Esophagus (tissue), 2 donors: ENCODE results near the gene RUNDC3A. TPM values are rescaled to one million over a fixed set of nuclear protein-coding genes. Genes with fewer than 3 reads are reported as not detected.
A peak's percentile ranks its signal among the peaks of the same experiment; 100 is the strongest.

Experiments
- H3K27ac ChIP-seq, 2 donors: one replicate each; pipeline ENCODE4 v1.5.1; 2013; ENCODE audit warnings: low read depth in 2 of 2, mild to moderate bottlenecking in 2 of 2, inconsistent platforms in 1 of 2, low read length in 1 of 2, moderate library complexity in 1 of 2
- H3K27me3 ChIP-seq, 2 donors: one replicate each; pipeline ENCODE4 v1.6.1; 2013; ENCODE audit warnings: low read length in 2 of 2, control low read depth in 1 of 2, mild to moderate bottlenecking in 1 of 2; ENCODE audit not compliant: insufficient read depth in 2 of 2, control insufficient read depth in 1 of 2
- H3K36me3 ChIP-seq, 2 donors: one replicate each; pipeline ENCODE4 v1.6.1; 2013; ENCODE audit warnings: low read length in 1 of 2; ENCODE audit not compliant: control insufficient read depth in 2 of 2, insufficient read depth in 2 of 2
- H3K4me1 ChIP-seq, 2 donors: one replicate each; pipeline ENCODE4 v1.6.1; 2013; ENCODE audit warnings: low read length in 1 of 2; ENCODE audit not compliant: control insufficient read depth in 2 of 2, insufficient read depth in 2 of 2
- H3K4me3 ChIP-seq, 2 donors: one replicate each; pipeline ENCODE4 v1.5.1; 2013; ENCODE audit warnings: low read length in 2 of 2, mild to moderate bottlenecking in 2 of 2, low read depth in 1 of 2, moderate library complexity in 1 of 2
- H3K9me3 ChIP-seq, 2 donors: one replicate each; pipeline ENCODE4 v1.6.1; 2013; ENCODE audit warnings: mild to moderate bottlenecking in 2 of 2, low read depth in 1 of 2, low read length in 1 of 2, moderate library complexity in 1 of 2; ENCODE audit not compliant: control insufficient read depth in 2 of 2, insufficient read depth in 1 of 2
- WGBS, 2 donors: extraction: QIAGEN DNeasy Blood & Tissue Kit; methylation state at CpG; one replicate each; pipeline ENCODE4 v1.1.7; 2013; 5-methylcytosine and 5-hydroxymethylcytosine counted together
- polyA plus RNA-seq, 2 donors: library from polyadenylated mRNA; stranded (reverse); fragments of 200-250 nt; gene quantifications; one replicate each; pipeline ENCODE4 v1.2.3, GENCODE V29; 2013
- donor health status: healthy with polysubstance abuse.
- donor health status: Bipolar disorder and iron deficiency.

RUNDC3A gene
- polyA plus RNA-seq, 2 donors, result 0.77 to 0.88 TPM

DNA sequence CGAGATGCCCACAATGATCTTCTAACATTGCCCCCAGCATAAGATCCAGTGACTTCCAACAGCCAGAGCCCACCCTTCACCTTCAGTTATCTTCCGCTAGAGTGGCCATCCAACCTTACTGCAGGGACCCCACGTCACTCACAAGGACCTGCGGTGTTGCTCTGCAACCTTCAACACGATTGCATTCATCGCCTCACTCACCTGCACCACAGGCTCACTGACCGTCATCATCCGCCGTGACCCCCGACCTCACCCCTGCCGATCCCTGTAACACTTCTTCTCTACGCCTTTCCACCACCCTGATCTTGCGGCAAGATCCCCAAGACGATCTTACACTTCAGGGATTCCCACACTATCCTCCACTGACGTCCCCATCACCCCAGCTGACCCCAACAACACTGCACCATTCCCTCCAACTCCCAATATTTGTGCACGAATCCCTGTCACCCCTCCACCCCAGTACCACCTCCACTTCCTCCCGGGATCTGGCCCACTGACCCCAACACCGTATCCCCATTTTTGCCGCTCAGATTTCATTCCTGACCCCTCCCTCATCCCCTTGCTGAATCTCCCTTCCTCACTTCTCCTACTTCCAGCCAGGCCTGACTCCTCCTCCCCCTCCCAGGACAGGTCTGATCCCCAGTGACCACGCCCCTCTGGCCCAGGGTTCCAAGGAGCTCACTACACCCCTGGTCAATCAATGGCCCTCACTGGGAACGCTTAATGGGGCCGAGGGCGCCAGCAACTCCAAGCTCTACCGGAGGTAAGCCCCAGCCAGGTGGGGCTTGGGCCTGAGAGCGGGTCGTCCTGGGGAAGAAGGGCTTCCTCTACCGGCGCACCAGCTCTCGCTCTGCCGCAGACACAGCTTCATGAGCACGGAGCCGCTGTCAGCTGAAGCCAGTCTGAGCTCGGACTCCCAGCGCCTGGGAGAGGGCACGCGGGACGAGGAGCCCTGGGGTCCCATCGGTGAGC lies 7.6 kb downstream of the RUNDC3A start:
- Histone ChIP-seq H3K27ac (no peak overlapping the region), H3K4me1 (peaks cover 2 to 12% of the 10 kb centered on the region in 2 donors), H3K27me3 (peaks cover 0 to 3% of the 10 kb centered on the region in 2 donors), H3K36me3 (peaks cover 15 to 18% of the 10 kb centered on the region in 2 donors), H3K9me3 (no peaks in the 10 kb centered on the region), H3K4me3 (no peak overlapping the region)
- 9% methylated on average over 38 of the region's 38 CpGs for WGBS, 2 donors

DNA sequence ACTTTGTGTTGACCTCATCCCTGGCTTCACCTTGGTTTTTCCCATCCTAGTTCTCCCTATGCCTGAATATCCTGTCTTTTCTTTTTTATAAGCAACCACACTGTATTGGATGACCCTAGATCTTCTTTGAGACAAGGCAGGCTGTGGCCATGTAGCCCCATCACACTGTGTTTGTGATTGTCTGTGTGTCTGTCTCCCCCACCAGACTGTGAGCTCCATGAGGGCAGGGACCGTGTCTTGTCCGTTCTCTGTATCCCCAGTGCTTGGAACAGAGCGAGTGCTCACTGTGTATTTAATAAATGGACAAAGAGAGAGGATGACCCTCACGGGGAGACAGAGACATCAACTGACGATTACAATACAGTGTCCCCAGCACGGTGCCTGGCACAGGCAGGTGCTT lies 9.1 kb downstream of the RUNDC3A start:
- peaks cover 20 to 31% of the 10 kb centered on the region in 2 donors for H3K36me3 ChIP-seq
- H3K9me3 ChIP-seq, result no peaks in the 10 kb centered on the region
- peaks cover 2 to 12% of the 10 kb centered on the region in 2 donors for H3K4me1 ChIP-seq
- H3K4me3 ChIP-seq, result no peak overlapping the region
- H3K27ac ChIP-seq, result no peak overlapping the region
- peaks cover 0 to 3% of the 10 kb centered on the region in 2 donors for H3K27me3 ChIP-seq
- 87 to 88% methylated on average over 6 of the region's 6 CpGs for WGBS, 2 donors

DNA sequence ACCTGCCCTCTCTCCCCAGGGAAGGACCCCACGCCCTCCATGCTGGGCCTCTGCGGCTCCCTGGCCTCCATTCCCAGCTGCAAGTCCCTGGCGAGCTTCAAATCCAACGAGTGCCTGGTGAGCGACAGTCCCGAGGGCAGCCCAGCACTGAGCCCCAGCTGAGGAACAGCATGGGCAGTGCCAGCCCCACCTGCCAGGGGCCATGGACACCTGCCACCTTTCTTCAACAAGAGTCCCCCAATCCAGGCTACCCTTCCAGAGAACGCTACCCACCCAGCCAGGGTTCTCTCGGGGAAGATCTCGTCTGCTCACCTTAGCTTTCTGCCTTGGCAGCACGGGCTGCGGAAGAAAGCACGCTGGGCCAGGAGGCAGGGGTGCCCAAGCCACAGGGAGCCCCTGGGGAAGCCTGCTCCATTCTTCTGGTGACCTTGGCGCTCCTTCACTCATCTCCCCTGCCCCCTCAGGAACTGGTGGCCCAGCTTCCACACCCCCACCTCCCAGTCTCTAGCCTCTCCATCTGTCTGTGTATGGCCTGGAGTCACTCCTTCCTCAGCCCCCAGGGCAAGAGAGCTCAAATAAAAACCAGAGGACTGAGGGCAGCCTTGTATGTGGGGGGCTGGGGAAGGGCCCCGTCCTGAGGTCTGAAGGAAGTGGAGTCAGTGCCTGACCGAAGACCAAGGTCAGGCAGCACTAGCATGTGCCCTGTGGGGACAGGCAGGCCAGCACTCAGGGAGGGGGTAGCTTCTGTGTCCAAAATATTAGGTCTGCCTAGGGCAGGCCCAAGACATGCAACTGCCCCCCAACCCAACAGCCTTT lies 9.9 kb downstream of the RUNDC3A start:
- Histone ChIP-seq H3K36me3 (peaks cover 20 to 32% of the 10 kb centered on the region in 2 donors), H3K4me1 (peaks cover 2 to 12% of the 10 kb centered on the region in 2 donors), H3K9me3 (no peaks in the 10 kb centered on the region), H3K27ac (no peak overlapping the region), H3K4me3 (no peak overlapping the region), H3K27me3 (peaks cover 0 to 3% of the 10 kb centered on the region in 2 donors)
- WGBS, 2 donors, result 75 to 78% methylated on average over 15 of the region's 15 CpGs

DNA sequence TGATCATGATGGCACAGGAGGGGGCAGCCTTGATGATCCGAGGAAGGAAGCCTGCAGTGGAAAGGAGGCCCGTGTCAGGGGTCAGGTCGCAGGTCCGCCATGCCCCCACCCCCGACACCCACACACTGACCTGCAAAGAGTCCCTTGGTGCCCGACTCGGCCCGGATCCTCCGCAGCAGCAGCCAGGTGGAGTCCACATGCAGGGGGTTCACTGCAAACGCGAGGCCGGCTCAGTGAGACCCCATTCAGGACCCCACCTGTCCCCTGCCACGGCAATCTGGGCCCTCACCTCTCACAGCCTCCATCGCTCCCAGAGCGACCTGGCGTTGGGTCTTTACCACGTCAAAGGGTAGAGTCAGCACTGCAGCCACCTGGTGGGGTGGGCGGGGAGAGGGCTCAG lies 11.7 kb downstream of the RUNDC3A start:
- WGBS, 2 donors, result 86 to 87% methylated on average over 18 of the region's 18 CpGs
- Histone ChIP-seq H3K27ac (no peak overlapping the region), H3K4me1 (peaks cover 5 to 15% of the 10 kb centered on the region in 2 donors), H3K27me3 (no peaks in the 10 kb centered on the region), H3K9me3 (no peaks in the 10 kb centered on the region), H3K4me3 (no peak overlapping the region), H3K36me3 (peaks cover 20 to 32% of the 10 kb centered on the region in 2 donors)

DNA sequence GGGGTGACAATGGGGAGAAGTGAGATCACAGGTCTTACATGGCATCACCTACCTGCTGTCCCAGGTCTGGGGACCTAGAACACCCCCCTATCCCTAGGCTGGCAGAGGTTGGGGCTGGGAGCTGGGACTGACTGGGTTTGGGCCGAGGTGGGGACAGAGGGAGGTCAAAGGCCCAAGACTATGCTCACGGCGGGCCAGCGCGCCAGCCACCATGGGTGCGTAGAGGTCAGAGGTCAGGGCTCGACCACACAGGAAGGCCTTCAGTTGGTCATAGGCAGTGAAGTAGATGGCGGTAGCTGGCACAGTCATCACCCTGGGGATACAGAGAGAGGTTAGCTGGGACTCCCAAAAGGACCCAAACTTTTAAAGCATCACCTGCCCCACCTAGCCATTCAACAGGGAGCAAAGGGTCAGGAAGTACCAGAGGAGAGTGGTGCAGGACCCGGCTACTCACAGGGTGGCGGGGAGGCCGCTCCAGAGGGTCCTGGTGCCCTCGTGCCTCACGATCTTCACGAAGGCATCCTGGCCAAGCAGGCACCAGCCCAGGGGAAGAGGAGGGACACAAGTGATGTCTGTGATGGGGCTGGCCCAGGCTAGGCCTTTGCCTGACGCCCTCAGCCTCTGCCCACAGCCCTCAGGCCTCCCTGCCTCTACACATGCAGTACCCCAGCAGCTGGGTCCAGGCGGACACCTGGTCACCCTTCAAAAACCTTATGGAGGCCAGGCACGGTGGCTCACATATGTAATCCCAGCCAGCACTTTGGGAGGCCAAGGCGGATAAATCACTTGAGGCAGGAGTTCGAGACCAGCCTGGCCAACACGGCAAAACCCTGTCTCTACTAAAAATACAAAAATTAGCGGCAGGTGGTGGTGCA lies 13.1 kb downstream of the RUNDC3A start:
- Histone ChIP-seq H3K27ac (no peak overlapping the region), H3K27me3 (no peaks in the 10 kb centered on the region), H3K4me3 (no peak overlapping the region), H3K9me3 (no peaks in the 10 kb centered on the region), H3K36me3 (peaks cover 20 to 32% of the 10 kb centered on the region in 2 donors), H3K4me1 (peaks cover 5 to 7% of the 10 kb centered on the region in 2 donors)
- 89 to 90% methylated on average over 21 of the region's 21 CpGs for WGBS, 2 donors

DNA sequence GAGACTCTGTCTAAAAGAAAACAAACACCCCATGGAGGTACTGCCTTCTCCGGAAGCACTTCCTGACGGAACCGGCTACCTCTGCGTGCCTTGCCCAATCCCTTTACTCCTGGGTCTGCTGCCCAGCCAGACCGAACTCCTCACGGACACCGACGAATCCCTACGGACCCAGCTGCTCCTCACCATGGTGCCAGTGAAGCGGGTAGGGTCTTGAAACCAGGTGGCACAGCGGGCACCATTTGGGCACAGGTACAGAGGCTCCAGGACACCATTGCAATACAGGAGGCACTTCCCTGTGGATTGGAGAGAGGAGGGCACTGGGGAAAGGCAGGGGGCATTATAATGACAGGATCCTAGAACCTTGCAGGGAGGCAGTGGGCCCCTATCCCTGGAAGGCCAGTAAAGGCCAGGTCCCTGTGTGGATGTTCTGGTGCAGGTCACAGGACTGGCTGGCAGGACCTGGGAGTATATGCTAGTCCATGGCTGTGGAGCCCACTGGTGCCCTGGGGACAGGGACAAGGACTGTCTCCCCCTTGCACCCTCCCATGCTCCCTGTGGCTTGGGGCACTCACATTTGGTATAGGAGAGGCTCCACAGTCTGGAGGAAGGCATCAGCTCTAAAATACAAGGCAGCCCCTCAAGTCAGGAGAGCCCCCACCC lies 14.0 kb downstream of the RUNDC3A start:
- Histone ChIP-seq H3K4me1 (peaks cover 5 to 7% of the 10 kb centered on the region in 2 donors), H3K4me3 (no peak overlapping the region), H3K27ac (no peak overlapping the region), H3K9me3 (no peaks in the 10 kb centered on the region), H3K36me3 (peaks cover 20 to 32% of the 10 kb centered on the region in 2 donors), H3K27me3 (no peaks in the 10 kb centered on the region)
- WGBS, 2 donors, result 94 to 95% methylated on average over 11 of the region's 11 CpGs

DNA sequence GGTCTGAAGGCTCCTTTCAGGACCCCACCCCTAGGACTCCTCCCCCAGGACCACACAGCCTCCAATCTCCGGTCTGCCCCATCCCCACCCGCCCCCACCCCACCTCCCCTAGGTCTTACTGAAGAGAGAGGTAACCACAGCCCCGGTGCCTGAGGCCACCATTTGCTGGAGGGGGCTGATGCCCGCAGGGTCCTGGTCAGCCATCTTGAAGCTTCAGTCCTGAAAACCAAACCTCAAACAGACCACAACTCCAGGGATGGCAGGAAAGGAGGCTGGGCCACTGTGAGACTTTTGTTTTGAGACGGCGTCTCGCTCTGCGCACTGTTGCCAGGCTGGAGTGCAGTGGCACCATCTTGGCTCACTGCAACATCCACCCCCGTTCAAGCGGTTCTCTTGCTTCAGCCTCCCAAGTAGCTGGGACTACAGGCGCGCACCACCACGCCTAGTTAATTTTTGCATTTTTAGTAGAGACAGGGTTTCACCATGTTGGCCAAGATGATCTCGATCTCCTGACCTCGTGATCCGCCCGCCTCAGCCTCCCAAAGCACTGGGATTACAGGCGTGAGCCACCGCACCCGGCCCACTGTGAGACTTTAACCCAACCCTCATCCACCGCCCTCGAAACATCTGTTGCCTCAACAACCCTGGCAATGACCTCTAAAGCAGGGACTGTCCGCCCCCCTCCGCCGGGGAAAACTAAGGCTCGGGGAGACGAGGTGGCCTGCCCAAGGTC lies 15.1 kb downstream of the RUNDC3A start:
- H3K4me3 ChIP-seq, result peak overlapping the region; percentile 69 to 97
- WGBS, 2 donors, result 57 to 61% methylated on average over 27 of the region's 27 CpGs
- peaks cover 20 to 32% of the 10 kb centered on the region in 2 donors for H3K36me3 ChIP-seq
- peak overlapping the region in 1 of 2 donors; percentile 85 for H3K27ac ChIP-seq
- no peaks in the 10 kb centered on the region for H3K9me3 ChIP-seq
- H3K4me1 ChIP-seq, result peaks cover 5 to 7% of the 10 kb centered on the region in 2 donors
- H3K27me3 ChIP-seq, result no peaks in the 10 kb centered on the region

DNA sequence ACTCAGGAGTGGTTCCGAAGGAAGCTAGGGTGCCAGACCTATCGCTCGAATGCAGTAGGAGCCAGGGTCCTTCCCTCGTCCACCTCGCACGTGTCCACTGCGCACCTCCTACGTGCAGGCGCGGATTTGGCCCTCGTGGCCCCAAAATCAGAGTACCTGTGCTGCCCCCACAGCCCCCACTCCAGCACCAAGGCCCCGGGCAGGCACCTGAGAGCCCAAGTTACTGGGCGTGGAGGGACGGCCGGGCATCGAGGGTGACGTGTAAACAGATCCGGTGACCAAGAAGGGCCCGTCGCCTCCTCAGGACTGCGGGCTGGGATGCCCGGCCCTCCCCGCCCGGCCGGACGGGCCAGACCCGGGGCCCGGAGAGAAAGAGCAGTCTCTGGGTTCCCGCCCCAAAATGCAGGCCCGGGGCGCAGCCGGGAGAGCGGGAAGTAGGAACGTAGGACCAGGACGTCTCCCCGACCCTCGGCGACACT lies 15.7 kb downstream of the RUNDC3A start:
- peak overlapping the region; percentile 69 to 97 for H3K4me3 ChIP-seq
- H3K27me3 ChIP-seq, result no peaks in the 10 kb centered on the region
- 1 to 2% methylated on average over 31 to 38 of the region's 38 CpGs for WGBS, 2 donors
- H3K4me1 ChIP-seq, result peaks cover 5 to 7% of the 10 kb centered on the region in 2 donors
- peak overlapping the region; percentile 80 to 85 for H3K27ac ChIP-seq
- peaks cover 20 to 29% of the 10 kb centered on the region in 2 donors for H3K36me3 ChIP-seq
- no peaks in the 10 kb centered on the region for H3K9me3 ChIP-seq
